SHP77 (cell line): ENCODE data around the gene PTPRA.
"Not testable (repeated sequence)": the region's sequence is repeated elsewhere in the genome, so short reads cannot be mapped to it uniquely, and the experiment has no call there.

Source experiments
- DNase-seq, 2 experiments: peaks; one replicate each; lab custom pipeline; 2025; lab: John Stamatoyannopoulos, UW

The PTPRA gene, protein sequence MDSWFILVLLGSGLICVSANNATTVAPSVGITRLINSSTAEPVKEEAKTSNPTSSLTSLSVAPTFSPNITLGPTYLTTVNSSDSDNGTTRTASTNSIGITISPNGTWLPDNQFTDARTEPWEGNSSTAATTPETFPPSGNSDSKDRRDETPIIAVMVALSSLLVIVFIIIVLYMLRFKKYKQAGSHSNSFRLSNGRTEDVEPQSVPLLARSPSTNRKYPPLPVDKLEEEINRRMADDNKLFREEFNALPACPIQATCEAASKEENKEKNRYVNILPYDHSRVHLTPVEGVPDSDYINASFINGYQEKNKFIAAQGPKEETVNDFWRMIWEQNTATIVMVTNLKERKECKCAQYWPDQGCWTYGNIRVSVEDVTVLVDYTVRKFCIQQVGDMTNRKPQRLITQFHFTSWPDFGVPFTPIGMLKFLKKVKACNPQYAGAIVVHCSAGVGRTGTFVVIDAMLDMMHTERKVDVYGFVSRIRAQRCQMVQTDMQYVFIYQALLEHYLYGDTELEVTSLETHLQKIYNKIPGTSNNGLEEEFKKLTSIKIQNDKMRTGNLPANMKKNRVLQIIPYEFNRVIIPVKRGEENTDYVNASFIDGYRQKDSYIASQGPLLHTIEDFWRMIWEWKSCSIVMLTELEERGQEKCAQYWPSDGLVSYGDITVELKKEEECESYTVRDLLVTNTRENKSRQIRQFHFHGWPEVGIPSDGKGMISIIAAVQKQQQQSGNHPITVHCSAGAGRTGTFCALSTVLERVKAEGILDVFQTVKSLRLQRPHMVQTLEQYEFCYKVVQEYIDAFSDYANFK

DNA sequence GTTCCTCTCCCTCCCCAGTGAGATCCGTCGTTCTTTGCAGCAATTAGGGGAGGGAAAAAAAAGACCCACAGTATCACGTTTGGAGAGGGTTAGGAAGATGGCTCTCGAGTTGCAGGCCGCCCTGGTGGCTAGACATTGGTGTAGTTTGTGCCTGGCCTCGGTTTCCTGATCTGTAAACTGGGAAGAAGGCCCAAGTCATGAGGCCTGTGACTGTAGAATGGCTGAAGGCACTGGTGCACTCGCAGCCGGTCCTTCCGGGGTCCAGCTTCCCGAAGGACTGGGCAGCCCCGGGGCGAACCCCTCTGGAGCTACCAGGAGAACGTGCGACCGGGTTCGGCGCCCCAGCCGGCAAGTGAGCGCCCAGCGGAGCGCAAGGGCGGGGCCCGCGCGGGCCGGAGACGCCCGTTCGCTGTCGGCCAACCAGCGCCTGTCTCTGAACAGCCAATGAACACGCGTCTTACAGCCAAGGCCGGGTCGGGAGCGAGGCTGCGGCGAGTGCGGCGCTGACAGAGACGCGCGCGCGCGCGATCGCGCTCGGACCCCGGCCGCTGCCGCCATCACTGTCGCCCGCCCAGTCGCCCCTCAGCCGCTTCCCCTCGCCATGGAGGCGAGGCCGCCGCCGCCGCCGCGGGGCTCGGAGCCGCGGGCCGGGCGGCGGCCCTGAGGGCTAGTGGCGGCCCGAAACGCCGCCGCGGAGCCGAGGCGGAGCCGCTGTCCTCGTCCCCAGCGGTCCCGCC is at the start of gene PTPRA:
PTPRA (plus strand) TSS at position 472 of the 737 bp plus-strand sequence. CDS start 90,797 bp downstream, outside the sequence.
- DNase-seq, result peak; percentile 91 to 97

DNA sequence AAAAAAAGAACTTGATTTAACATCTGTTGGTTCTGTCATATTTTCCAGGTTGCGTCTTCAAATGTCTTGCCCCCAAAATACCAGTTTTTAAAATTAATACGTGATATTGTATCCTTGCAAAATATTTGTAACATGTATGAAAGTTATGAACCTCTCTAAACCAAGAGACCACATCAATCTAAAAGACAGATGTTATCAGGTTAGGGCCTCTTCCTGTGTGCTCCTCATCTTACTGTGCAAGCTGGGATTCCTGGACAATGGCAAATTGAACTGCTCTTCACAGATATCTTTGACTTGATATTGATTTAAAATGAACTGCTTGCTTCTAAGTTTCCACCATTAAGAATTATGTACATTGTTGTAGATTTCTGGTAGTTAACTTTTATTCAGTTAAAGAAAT is 47.5 kb upstream of the PTPRA start:
- DNase-seq, result no peak

DNA sequence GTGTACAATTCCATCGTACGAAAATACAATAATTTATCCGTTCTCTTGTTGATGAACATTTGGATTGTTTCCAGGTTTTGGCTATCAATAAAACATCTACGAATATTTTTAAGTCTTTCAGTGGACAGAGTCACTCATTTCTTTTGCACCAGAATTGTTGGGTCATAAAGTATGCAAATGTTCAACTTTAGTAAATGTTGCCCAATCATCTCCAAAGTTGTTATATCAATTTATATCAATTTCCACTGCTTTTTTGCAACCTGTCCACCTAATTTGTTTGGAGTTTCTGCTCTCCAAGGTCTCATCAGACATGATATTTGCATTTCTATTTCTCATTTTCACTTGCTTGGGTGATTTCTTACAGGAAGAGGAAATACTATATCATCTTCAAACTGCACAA is 46.6 kb upstream of the PTPRA start:
- no peak for DNase-seq

DNA sequence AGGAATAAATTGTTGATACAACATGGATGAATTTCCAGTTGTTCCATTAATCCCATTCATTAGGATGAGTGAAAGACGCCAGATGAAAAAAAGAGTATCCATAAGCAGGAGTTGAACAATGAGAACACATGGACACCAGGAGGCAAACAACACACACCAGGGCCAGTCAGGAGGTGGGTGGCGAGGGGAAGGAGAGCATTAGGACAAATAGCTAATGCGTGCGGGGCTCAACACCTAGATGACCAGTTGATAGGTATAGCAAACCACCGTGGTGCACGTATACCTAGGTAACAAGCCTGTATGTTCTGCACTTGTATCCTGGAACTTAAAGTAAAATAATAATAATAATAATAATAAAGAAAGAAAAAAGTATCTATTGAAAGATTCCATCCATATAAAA is 43.9 kb upstream of the PTPRA start:
- no peak for DNase-seq

DNA sequence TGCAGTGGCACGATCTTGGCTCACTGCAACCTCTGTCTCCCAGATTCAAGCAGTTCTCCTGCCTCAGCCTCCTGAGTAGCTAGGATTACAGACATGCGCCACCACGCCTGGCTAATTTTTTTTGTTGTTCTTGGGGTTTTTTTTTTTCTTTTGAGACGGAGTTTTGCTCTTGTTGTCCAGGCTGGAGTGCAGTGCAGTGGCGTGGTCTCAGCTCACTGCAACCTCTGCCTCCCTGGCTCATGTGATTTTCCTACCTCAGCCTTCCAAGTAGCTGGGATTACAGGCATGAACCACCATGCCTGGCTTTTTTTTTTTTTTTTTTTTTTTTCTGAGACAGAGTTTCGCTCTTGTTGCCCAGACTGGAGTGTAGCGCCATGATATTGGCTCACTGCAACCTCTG is 42.1 kb upstream of the PTPRA start:
- not testable (repeated sequence) for DNase-seq

DNA sequence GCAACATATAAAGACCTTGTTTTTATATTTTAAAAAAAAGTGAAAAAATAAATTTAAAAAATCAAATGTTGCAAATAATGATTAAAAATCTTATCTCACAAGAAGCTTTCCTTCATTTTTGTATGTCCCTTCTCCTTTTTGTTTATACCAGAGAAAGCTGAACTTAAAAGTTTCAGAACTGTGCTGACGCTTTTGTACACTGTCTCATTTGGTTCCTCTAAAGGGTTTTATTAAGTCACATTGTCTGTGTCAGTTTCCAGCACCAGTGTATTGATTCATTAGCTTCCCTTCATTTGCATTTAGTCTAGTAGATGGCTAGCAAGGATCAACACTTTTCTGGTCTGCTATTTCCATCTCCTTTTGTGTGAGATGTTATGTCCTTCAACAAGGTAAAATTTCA is 39.5 kb upstream of the PTPRA start:
- DNase-seq, result no peak

DNA sequence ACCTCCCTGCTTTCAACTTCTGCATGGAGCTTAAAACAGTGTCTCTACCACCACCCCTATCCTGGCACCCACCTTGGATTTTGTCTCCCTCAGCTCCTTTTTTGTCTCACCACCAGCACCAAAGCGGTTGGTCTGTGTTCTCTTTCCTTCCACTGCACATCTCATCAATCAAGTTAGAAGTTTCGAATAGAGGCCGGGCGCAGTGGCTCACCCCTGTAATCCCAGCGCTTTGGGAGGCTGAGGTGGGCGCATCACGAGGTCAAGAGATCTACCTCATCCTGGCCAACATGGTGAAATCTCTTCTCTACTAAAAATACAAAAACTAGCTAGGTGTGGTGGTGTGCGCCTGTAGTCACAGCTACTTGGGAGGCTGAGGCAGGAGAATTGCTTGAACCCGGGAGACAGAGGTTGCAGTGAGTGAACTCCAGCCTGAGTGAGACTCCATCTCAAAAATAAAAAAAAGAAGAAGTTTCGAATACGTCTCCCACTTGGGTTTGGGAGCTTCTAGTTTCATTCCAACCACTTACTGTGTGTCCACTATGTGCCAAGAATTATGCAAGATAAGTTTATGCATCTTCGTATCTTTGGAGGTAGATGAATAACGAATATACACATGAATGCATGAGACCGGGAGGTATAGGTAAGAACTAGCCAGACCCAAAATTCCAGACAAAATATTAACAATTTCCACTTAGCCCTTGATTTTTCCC is 38.7 kb upstream of the PTPRA start:
- DNase-seq, result no peak

DNA sequence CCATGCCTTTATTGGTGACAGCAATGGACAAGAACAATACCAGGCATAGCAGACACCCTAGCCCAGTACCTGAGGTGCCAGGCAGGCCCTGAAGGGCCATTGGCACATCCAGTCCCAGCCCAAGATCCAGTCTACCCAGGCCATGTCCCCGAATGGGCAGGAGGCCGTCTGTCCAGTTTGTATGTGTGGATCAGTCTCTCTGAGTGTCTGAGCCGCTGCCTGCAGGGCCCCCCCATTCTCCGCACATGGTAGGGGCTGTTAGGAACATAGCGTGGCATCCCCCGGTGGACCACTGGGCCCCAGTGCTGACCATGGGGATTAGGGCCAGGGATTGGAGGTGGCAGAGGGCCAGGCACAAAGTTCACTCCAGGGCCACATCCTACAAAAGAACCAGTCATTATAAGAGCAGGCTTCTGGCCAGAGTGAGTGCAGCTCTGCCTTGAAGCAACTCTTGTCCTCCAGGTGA is 37.9 kb upstream of the PTPRA start:
- no peak for DNase-seq

DNA sequence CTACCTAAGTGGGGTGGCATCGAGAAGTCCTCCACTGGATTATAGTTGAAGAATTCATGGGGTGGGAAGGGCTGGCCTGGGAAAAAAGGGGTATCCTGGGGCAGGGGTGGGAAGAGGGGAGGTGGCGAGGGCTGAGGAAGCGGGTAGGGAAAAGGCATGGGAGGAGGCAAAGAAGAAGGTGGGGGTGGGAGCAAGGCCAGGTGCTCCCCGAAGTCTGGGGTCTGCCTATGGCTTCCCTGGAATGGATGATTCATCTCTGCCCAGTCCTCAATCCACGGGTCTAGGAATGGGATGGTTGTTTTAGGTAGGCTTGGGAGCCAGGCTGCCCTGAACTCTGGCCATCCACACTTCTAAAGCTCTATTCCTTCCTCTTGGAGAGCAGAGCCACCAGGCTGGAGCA is 37.2 kb upstream of the PTPRA start:
- no peak for DNase-seq

DNA sequence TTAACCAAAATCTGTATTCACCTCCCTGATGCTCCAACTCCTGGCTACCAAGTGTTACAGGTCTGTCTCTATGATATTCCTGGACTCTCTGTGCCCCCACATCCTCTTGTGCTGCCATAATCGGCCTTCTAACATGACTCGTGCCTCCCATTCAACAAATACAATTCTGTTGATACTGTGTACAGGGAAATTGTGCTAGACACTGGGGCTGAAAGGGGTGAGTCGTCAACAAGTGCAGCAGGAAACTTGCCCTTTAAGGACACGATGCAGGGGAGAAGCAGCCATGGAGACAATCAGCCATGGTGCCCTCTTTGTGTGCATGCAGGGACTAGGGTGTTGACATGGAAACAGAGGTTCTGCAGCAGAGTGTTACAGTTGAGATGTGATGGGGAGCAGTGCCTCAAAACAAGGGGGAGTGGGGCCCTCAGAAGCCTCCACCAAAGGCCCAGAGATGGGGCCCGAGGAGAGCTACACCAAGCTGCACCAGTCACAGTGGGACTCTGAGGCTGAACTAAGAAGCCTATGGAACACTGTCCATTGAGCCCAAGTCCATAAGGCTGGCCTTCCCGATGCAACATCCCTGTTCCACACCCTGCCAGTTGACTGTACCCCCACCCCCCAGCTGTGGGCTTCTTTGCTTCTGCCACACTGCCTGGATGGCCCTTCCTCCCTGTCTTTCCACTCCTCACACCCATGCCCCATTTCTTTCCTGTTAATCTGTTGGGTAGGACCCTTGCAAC is 35.9 kb upstream of the PTPRA start:
- DNase-seq, result no peak

DNA sequence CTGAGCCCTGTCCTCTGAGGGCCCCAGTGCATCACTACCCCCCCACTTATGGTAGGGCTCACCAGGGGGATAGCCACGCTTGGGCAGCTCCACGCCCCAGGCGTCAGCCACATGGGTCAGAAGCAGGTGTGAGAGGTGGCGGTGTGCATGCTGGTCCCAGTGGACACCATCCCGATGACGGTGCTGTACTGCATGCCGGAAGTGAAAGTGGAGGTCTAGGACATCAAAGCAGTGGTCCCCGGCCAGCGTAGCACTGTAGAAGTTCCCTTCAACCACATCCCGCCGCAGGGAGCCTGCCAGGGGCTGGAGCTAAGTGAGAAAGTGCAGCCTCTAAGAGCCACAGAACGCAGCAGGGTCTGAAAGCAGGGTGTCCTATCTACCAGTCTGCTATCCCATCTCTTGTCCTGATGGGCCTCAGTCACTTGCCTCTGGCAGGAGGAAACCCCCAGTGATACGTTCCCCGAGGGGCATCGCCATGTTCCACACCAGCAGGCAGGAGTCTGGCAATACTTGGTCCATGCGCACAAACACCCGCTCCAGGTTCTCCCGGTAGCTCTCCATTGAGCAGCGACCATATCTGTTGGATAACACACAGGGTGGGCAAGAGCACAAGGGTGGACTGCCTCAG is 35.0 kb upstream of the PTPRA start:
- no peak for DNase-seq

DNA sequence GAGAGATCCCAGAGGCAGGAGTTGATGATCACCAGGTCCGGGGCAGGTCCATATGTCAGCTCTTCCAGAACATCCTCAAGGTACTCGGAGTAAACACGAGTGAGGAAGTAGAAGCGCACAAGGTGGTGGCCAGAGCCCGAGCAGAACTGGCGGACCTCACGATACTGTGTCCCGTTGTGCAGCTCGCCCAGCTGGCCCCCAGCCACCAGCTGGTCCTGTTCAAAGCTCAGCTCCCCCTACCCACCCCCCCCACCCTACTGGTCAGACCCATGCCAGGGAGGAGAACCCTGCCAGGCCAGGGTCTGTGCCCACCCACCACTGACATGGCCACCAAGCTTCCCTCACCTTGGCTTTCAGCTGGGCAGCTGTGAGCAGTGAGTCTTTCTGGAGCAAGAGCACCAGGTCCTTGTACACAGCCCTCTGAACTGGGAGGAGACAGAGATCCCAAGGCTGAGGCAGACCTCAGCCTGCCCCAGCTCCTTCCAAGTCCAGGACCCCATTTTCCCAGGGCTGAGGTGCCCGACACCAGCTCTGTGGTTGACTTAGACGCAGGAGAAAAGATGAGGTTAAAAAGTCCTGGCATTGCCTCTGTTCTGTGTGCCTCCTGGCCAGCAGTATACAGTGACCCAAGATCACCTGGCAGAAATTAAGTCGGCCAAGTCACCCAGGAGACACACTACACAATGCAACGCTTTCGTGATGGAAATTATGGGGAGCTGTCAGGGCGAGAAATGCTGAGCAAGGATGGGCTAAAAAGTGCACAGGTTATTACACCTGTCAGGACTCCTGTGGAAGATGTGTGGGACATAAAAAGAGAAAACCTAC is 34.2 kb upstream of the PTPRA start:
- no peak for DNase-seq

DNA sequence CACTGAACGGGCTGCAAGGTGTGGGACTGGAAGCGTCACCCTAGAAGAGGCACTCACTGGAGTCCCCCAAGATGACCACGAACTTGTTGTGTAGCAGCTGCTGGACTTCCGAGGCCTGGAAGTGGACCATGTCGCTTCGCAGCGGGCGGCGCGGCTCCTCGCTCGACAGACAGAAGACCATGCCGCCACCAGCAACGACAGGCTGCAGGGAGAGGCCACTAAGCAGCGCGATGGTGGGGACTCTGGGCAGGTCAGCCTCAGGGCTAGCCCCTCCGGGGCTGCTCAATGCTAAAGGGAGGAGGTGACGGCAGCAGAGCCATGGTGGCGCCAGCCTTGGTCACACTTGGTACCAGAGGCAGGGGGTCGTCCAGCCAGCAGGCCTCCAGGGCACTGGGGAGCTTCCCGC is 33.5 kb upstream of the PTPRA start:
- no peak for DNase-seq

DNA sequence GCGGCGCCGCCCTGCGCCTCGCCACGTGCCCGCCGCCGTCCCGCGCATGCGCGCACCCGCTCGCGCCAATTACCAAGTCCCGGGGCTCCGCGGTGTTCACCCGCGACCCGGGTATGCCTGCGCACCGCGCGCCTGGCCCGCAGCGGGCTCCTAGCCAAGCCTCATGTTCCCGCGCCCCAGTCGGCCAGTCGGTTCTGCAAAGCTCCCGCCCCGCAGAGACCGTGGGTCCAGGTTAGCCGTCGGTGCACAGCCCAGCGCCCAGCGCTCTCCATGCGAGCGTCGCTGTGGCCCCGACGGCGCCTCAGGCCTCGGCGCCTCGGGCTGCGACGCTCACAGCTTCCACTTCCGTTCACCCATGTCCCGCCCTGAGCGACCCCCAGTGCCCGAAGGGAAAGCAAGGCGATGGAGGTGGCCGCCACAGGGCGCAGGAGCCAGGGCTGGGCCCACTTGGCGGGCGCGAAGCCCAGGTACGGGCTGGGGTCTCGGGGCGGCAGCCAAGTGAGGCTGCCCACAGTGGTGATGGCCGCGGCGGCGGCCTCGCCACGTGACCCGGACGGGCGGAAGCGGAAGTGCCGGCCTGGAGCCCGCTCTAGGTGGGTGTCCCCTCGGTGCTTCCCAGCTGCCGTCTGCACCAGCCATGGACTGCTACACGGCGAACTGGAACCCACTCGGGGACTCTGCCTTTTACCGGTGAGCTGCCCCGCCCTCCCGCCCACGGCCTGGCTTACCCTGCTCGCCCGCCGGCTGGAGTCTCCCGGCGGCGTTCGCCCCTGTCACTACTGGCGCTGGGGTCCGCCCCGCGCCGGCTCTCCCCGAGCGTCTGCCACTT is 32.9 kb upstream of the PTPRA start, which contains the start of the genes PCED1A and VPS16:
PCED1A (minus strand) TSS at position 518 of the 829 bp plus-strand sequence. CDS start 743 bp downstream, outside the sequence.
VPS16 (plus strand) TSS at position 608 of the 829 bp plus-strand sequence; CDS start at position 638, 30 bp downstream.
- DNase-seq, result peak; percentile 79 to 92

DNA sequence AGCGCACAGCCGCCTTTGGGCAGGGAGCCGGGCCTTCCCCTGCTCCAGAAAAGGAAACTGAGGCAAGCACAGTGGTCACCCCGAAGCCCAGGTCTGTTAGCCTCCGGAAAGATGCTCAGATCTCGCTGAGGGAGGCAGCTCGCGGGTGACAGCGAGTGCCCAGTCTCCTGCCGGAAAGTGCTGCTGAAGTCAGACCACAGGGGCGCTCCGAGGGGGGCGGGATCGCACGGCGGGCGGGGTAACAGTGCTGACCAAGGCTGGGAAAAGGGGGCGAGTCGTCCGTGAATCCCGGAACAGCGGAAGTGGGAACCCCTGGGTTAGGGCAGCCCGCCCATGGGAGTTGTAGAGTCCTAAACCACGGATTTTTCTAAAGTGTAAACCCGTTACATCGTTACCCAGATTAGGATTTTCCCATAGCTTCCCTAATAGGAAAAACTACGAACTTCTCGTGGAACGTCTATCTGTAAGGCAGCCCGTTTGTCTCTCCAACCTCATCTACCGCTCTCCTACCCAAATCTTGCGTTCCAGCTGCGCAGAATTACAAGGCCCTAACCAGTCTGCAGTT is 32.2 kb upstream of the PTPRA start:
- peak; percentile 27 to 66 for DNase-seq

DNA sequence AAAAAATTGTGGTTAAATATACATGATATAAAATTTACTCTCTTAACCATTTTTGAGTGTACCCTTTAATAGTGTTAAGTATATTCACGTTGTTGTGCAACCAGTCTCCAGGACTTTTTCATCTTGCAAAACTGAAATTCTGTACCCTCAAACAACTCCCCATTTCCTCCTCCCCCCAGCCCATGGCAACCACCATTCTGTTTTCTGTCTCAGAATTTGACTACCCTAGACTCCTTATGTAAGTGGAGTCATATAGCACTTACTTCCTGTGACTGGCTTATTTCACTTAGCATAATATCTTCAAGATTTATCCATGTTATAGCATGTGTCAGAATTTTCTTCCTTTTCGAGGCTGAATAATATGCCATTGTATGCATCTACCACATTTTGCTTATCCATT is 27.7 kb upstream of the PTPRA start:
- DNase-seq, result no peak

DNA sequence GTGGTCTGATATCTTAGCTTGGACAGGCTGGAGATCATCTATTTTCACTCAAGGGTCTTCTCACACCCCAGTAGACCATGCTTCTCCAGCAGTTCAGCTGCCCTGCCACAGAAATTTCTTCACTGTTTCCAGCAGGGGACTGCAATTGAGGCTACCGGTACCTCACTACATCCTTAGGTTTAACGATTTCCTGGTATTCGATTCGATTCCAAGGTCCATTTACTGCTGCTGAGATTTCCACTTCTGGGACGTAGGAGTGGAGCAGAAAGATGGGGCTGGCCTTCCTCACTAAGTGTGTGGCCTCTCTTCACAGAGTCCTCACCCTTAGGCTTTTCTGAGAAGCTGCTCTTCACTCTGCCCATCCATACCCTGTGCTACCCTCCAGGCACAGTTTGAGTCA is 26.6 kb upstream of the PTPRA start:
- no peak for DNase-seq

DNA sequence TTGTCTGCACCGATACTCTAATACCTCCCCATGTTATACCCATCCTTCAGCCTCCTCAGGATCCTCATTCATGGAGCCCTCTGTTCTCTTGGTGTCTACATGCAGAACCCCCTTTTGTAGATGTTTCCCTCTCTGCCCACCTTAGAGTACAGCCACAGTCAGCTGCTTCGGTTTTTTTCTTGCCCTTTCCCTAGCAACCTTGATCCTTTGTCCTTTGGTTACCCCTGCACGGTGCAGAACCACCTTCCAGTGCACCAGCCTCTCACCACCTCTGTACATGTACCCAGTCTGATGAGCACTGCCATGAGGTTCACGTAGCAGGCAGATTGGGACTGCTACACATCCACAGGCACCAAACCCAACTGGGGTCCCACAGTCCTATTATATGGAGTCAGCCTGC is 25.5 kb upstream of the PTPRA start:
- DNase-seq, result no peak
